BLaER1 treated with 17β-estradiol and CSF1 and Interleukin-3, amounts not matched to agents 10 nM and 100 nM (cell line): Measurements from ENCODE around the gene TRIM56.
"Not testable (repeated sequence)": the region's sequence is repeated elsewhere in the genome, so short reads cannot be mapped to it uniquely, and the experiment has no call there.

Experiments used
- H3K27ac ChIP-seq, 11 experiments: shearing (Covaris generic); formaldehyde crosslinking; 2 replicates each; pipeline ENCODE4 v1.8.1; 2022
- H3K27me3 ChIP-seq, 11 experiments: shearing (Covaris generic); formaldehyde crosslinking; 2 replicates each; pipeline ENCODE4 v1.8.1; 2022
- H3K36me3 ChIP-seq, 11 experiments: shearing (Covaris generic); formaldehyde crosslinking; 2 replicates each; pipeline ENCODE4 v1.8.1; 2022
- H3K4me1 ChIP-seq, 10 experiments: shearing (Covaris generic); formaldehyde crosslinking; 2 replicates each; pipeline ENCODE4 v1.8.1; 2022
- H3K4me2 ChIP-seq, 11 experiments: shearing (Covaris generic); formaldehyde crosslinking; 2 replicates each; pipeline ENCODE4 v1.8.1; 2022
- H3K4me3 ChIP-seq, 10 experiments: shearing (Covaris generic); formaldehyde crosslinking; 2 replicates each; pipeline ENCODE4 v1.8.1; 2022
- H3K9ac ChIP-seq, 11 experiments: shearing (Covaris generic); formaldehyde crosslinking; 2 replicates each; pipeline ENCODE4 v1.8.1; 2022
- H3K9me3 ChIP-seq, 11 experiments: shearing (Covaris generic); formaldehyde crosslinking; replicated peaks in 1 of 11; 2 replicates each; pipeline ENCODE4 v1.8.1; 2022
- H4K20me1 ChIP-seq, 11 experiments: shearing (Covaris generic); formaldehyde crosslinking; 2 replicates each; pipeline ENCODE4 v1.8.1; 2022
- Cebpa-rat ChIP-seq, 11 experiments: shearing (Covaris generic); IDR thresholded peaks; 2 replicates each; pipeline ENCODE4 v1.8.1; 2022

The TRIM56 gene

GRCh38 chr7:101066141-101066832 lies 19.0 kb upstream of the TRIM56 start:
- Histone ChIP-seq H3K9me3 (no peaks in the 10 kb centered on the region), H3K27me3 (no peaks in the 10 kb centered on the region), H3K4me1 (peaks cover 0 to 26% (median 18%) of the 10 kb centered on the region in 10 experiments; a peak in 16 of 20 replicates), H3K4me3 (no peak overlapping the region), H4K20me1 (no peaks in the 10 kb centered on the region), H3K27ac (no peak overlapping the region), H3K9ac (peak overlapping the region in 3 of 11 experiments; percentile 0 to 36 (median 8); a peak in 3 of 22 replicates), H3K36me3 (no peaks in the 10 kb centered on the region), H3K4me2 (peak overlapping the region in 10 of 11 experiments; percentile 20 to 77 (median 62); a peak in 18 of 22 replicates)
- no peak for TF ChIP-seq Cebpa-rat (IDR thresholded peaks at IDR 0.05)

- Histone ChIP-seq H3K4me2 (peak overlapping the region in 9 of 11 experiments; percentile 20 to 77 (median 65); a peak in 16 of 22 replicates), H3K4me3 (no peak overlapping the region), H4K20me1 (no peaks in the 10 kb centered on the region), H3K36me3 (no peaks in the 10 kb centered on the region), H3K27me3 (no peaks in the 10 kb centered on the region), H3K27ac (no peak overlapping the region), H3K4me1 (peaks cover 0 to 26% (median 18%) of the 10 kb centered on the region in 10 experiments; a peak in 16 of 20 replicates), H3K9me3 (no peaks in the 10 kb centered on the region), H3K9ac (peak overlapping the region in 3 of 11 experiments; percentile 0 to 36 (median 8); a peak in 3 of 22 replicates)
- TF ChIP-seq Cebpa-rat (IDR thresholded peaks at IDR 0.05), result no peak
These were observed 18.5 kb upstream of the TRIM56 start for GRCh38 chr7:101066833-101067177.

GRCh38 chr7:101068401-101068800 lies 16.9 kb upstream of the TRIM56 start:
- H3K4me1 ChIP-seq, result peaks cover 0 to 25% (median 17%) of the 10 kb centered on the region in 10 experiments; a peak in 16 of 20 replicates
- H3K36me3 ChIP-seq, result no peaks in the 10 kb centered on the region
- no peak overlapping the region for H3K4me2 ChIP-seq
- no peak overlapping the region for H3K27ac ChIP-seq
- no peaks in the 10 kb centered on the region for H3K27me3 ChIP-seq
- H4K20me1 ChIP-seq, result no peaks in the 10 kb centered on the region
- no peak overlapping the region for H3K4me3 ChIP-seq
- H3K9me3 ChIP-seq, result no peaks in the 10 kb centered on the region
- no peak overlapping the region for H3K9ac ChIP-seq
- TF ChIP-seq Cebpa-rat (IDR thresholded peaks at IDR 0.05), result no peak

- not testable (repeated sequence) for H3K27me3 ChIP-seq, H3K4me1 ChIP-seq, H3K36me3 ChIP-seq, H3K4me3 ChIP-seq, H3K9me3 ChIP-seq, H4K20me1 ChIP-seq, H3K27ac ChIP-seq, H3K4me2 ChIP-seq, H3K9ac ChIP-seq
These were observed 13.7 kb upstream of the TRIM56 start for GRCh38 chr7:101071362-101072104.

GRCh38 chr7:101075646-101076045 lies 9.6 kb upstream of the TRIM56 start:
- peaks cover 6 to 19% (median 15%) of the 10 kb centered on the region in 10 experiments for H3K4me1 ChIP-seq
- no peaks in the 10 kb centered on the region for H3K9me3 ChIP-seq
- no peaks in the 10 kb centered on the region for H3K27me3 ChIP-seq
- no peaks in the 10 kb centered on the region for H3K36me3 ChIP-seq
- TF ChIP-seq Cebpa-rat (IDR thresholded peaks at IDR 0.05), result no peak
- H3K27ac ChIP-seq, result no peak overlapping the region
- H3K4me2 ChIP-seq, result no peak overlapping the region
- H3K9ac ChIP-seq, result no peak overlapping the region
- H4K20me1 ChIP-seq, result no peaks in the 10 kb centered on the region
- H3K4me3 ChIP-seq, result no peak overlapping the region

GRCh38 chr7:101076183-101076582 lies 9.1 kb upstream of the TRIM56 start:
- H3K27me3 ChIP-seq, H4K20me1 ChIP-seq, H3K36me3 ChIP-seq, H3K4me2 ChIP-seq, H3K9me3 ChIP-seq, H3K27ac ChIP-seq, H3K9ac ChIP-seq, H3K4me3 ChIP-seq: not testable (repeated sequence)
- peaks cover 6 to 19% (median 16%) of the 10 kb centered on the region in 10 experiments for H3K4me1 ChIP-seq

GRCh38 chr7:101077303-101078086 lies 7.8 kb upstream of the TRIM56 start:
- no peaks in the 10 kb centered on the region for H3K36me3 ChIP-seq
- H4K20me1 ChIP-seq, result no peaks in the 10 kb centered on the region
- no peaks in the 10 kb centered on the region for H3K9me3 ChIP-seq
- peak overlapping the region; percentile 61 to 81 (median 74) for H3K4me2 ChIP-seq
- H3K27ac ChIP-seq, result peak overlapping the region in 7 of 11 experiments; percentile 4 to 50 (median 21); a peak in 7 of 22 replicates
- peak overlapping the region in 2 of 10 experiments; percentile 1 to 29; a peak in 3 of 20 replicates for H3K4me3 ChIP-seq
- H3K27me3 ChIP-seq, result no peaks in the 10 kb centered on the region
- no peak for TF ChIP-seq Cebpa-rat (IDR thresholded peaks at IDR 0.05)
- H3K4me1 ChIP-seq, result peaks cover 6 to 22% (median 18%) of the 10 kb centered on the region in 10 experiments
- H3K9ac ChIP-seq, result peak overlapping the region in 2 of 11 experiments; percentile 18 to 28; a peak in 2 of 22 replicates

GRCh38 chr7:101081432-101081831 lies 3.8 kb upstream of the TRIM56 start:
- Histone ChIP-seq H3K9ac (no peak overlapping the region), H3K9me3 (no peaks in the 10 kb centered on the region), H3K36me3 (no peaks in the 10 kb centered on the region; a peak in 2 of 22 replicates), H3K4me1 (peaks cover 18 to 36% (median 31%) of the 10 kb centered on the region in 10 experiments), H3K27me3 (no peaks in the 10 kb centered on the region), H3K4me2 (0 out of 22 replicates have a peak overlapping the region, but pooled peaks of 1 of the 11 experiments have one; percentile 1), H4K20me1 (peaks cover 0 to 2% (median 0%) of the 10 kb centered on the region in 11 experiments; a peak in 3 of 22 replicates), H3K27ac (no peak overlapping the region), H3K4me3 (no peak overlapping the region)
- TF ChIP-seq Cebpa-rat (IDR thresholded peaks at IDR 0.05), result no peak

- Histone ChIP-seq H3K36me3 (peaks cover 29 to 34% (median 33%) of the 10 kb centered on the region in 11 experiments), H3K27ac (peak overlapping the region; percentile 90 to 98 (median 96); a peak in 21 of 22 replicates), H3K4me3 (peak overlapping the region; percentile 77 to 96 (median 85)), H3K4me2 (peak overlapping the region; percentile 88 to 99 (median 95)), H3K9ac (peak overlapping the region; percentile 90 to 97 (median 95)), H3K9me3 (peaks cover 0 to 17% (median under 1%) of the 10 kb centered on the region in 11 experiments; a peak in 6 of 22 replicates), H4K20me1 (peaks cover 13 to 36% (median 28%) of the 10 kb centered on the region in 11 experiments; a peak in 20 of 22 replicates), H3K4me1 (peaks cover 24 to 52% (median 35%) of the 10 kb centered on the region in 10 experiments), H3K27me3 (no peaks in the 10 kb centered on the region)
- TF ChIP-seq Cebpa-rat (IDR thresholded peaks at IDR 0.05), result no peak
These were observed 468 bp upstream of the TRIM56 start for GRCh38 chr7:101084865-101085161.
